Measurements from ENCODE around the gene PTPRB.

DNA sequence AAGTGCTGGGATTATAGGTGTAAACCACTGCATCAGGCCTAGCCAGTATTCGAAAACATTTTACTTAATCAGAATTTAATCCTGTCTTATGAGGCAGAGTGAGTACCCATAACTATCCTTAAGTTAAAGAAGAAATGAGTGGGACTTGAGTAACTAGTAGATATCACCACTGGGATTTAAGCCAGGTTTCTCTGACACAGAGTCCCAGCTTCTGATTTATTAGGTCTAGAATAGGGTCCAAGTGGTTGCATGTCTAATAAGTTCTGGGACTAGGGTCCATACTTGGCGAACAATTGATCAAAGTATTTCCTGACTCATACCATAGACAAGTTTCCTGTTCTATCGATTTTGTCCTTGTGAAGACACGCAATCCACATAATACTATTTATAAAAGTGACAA is 18.9 kb downstream of the PTPRB start:
- TF ChIP-seq CTCF (IDR thresholded peaks at IDR 0.05) (no peak), POLR2A (IDR thresholded peaks at IDR 0.05) (no peak)

All from suprapubic skin (tissue), 3 donors.